ENCODE data around the gene C3orf33. TPM values are rescaled to one million over a fixed set of nuclear protein-coding genes. Genes with fewer than 3 reads are reported as not detected.
A peak's percentile ranks its signal among the peaks of the same experiment; 100 is the strongest.

The C3orf33 gene
- total RNA-seq, 1 experiment from 2014 or later, result 4.7 TPM

DNA sequence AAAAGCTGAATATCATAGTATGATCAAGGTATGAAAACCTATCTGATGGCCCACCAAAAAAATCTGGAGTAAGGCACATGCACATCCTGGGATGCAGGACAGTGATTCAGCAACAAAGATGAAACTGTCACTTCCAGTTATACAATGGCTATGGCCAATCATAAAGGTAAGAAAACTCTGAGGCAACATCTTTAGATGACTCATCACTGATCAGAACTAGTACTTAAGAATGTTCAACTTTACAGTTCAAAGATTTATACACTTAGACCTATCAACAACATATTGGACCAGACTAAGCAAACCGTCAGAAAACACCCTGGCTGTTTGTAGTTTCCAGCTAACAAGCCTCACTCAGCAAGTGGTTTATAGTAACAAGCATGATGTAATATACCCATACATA is 39.9 kb downstream of the C3orf33 start:
- ChIA-PET RAD21 (ENCODE audit: low non-redundant PET in 1 of 2, low total read pairs in 2 of 2, uncharacterized antibody in 2 of 2, unreplicated experiment in 2 of 2) (no interaction called here), POLR2A (no interaction called here), CTCF (interaction anchor here (1.2 kb wide), 1 partner anchor 40 kb away, joined by 3 read pairs; the partner anchor contains the start of gene C3orf33)
- H2AFZ ChIP-seq (ENCODE audit: low read depth, low read length, poor library complexity, severe bottlenecking), result no peak overlapping the region
- intact Hi-C loops (cut with micrococcal nuclease), result no loop called here
- TF ChIP-seq SRF (IDR thresholded peaks at IDR 0.05; ENCODE audit: low read depth) (no peak), POLR2AphosphoS5 (IDR thresholded peaks at IDR 0.05; ENCODE audit: low read depth, low read length) (no peak), TCF7L2 (IDR thresholded peaks at IDR 0.05; ENCODE audit: borderline replicate concordance, extremely low read depth, insufficient read depth, insufficient read length) (no peak), EZH2 (IDR thresholded peaks at IDR 0.05) (no peak), ZNF274 (IDR thresholded peaks at IDR 0.05; ENCODE audit: low read depth, low read length) (no peak), POLR2A (IDR thresholded peaks at IDR 0.05; ENCODE audit: borderline replicate concordance, extremely low read depth, insufficient read depth, insufficient read length) (no peak), RAD21 (IDR thresholded peaks at IDR 0.05; ENCODE audit: low read depth) (no peak), JUND (IDR thresholded peaks at IDR 0.05) (no peak), SIN3A (IDR thresholded peaks at IDR 0.05; ENCODE audit: low read depth) (no peak)
- TF ChIP-seq, protein P1, sequence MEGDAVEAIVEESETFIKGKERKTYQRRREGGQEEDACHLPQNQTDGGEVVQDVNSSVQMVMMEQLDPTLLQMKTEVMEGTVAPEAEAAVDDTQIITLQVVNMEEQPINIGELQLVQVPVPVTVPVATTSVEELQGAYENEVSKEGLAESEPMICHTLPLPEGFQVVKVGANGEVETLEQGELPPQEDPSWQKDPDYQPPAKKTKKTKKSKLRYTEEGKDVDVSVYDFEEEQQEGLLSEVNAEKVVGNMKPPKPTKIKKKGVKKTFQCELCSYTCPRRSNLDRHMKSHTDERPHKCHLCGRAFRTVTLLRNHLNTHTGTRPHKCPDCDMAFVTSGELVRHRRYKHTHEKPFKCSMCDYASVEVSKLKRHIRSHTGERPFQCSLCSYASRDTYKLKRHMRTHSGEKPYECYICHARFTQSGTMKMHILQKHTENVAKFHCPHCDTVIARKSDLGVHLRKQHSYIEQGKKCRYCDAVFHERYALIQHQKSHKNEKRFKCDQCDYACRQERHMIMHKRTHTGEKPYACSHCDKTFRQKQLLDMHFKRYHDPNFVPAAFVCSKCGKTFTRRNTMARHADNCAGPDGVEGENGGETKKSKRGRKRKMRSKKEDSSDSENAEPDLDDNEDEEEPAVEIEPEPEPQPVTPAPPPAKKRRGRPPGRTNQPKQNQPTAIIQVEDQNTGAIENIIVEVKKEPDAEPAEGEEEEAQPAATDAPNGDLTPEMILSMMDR (IDR thresholded peaks at IDR 0.05 in 2 of 3, conservative IDR thresholded peaks at IDR 0.05 in 1 of 3; ENCODE audit: borderline replicate concordance in 1 of 3, insufficient read depth in 1 of 3, low read depth in 2 of 3, low read length in 2 of 3), result no peak
- TF ChIP-seq, protein P2, sequence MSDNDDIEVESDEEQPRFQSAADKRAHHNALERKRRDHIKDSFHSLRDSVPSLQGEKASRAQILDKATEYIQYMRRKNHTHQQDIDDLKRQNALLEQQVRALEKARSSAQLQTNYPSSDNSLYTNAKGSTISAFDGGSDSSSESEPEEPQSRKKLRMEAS (IDR thresholded peaks at IDR 0.05), result no peak
- H3K4me1 ChIP-seq (ENCODE audit: control insufficient read depth in 1 of 2, insufficient read depth in 2 of 2, low read length in 2 of 2), result no peaks in the 10 kb centered on the region
- ATAC-seq (peak; percentile 27; the same call in 1 of the 2 replicates), DNase-seq (ENCODE audit: low read depth, low spot score) (no peak)
- no peaks in the 10 kb centered on the region for H3K79me2 ChIP-seq (ENCODE audit: insufficient read depth, low read length)
- peaks cover 5 to 7% of the 10 kb centered on the region in 2 experiments; a peak in 2 of 4 replicates for H3K9me3 ChIP-seq (ENCODE audit: control insufficient read depth in 1 of 2, insufficient read depth in 1 of 2, low read depth in 1 of 2, low read length in 2 of 2)
- H3K9me2 ChIP-seq (ENCODE audit: insufficient read depth), result no peaks in the 10 kb centered on the region
- peaks cover 0 to 12% of the 10 kb centered on the region in 2 experiments; a peak in 3 of 4 replicates for H3K36me3 ChIP-seq (ENCODE audit: control insufficient read depth in 1 of 2, insufficient read depth in 2 of 2, low read length in 2 of 2)
- H3K27ac ChIP-seq (ENCODE audit: low read depth, low read length), result no peak overlapping the region
- BruUV-seq (replicated peaks), result no TSS peak
- H3K9ac ChIP-seq (ENCODE audit: low read length), result no peak overlapping the region
- no peak overlapping the region for H3K4me3 ChIP-seq (replicated peaks in 1 of 2; ENCODE audit: low read depth in 1 of 2, low read length in 2 of 2)
- H3K27me3 ChIP-seq (ENCODE audit: insufficient read depth, low read length), result no peaks in the 10 kb centered on the region
- no peaks in the 10 kb centered on the region for H4K20me1 ChIP-seq (ENCODE audit: insufficient read depth)
- H3K4me2 ChIP-seq (ENCODE audit: low read length), result no peak overlapping the region

All from HCT116 (cell line).